BJ (cell line): Measurements from ENCODE around the gene TRPM1. TPM values are rescaled to one million over a fixed set of nuclear protein-coding genes. Genes with fewer than 3 reads are reported as not detected.

Experiments used
- CTCF ChIA-PET: fragments of 350-600 bp; formaldehyde crosslinking; extraction: SDS; loops from one replicate; lab custom pipeline; 2021; ENCODE audit warnings: antibody characterized with exemption, inconsistent platforms; lab: Yijun Ruan, JAX
- POLR2A ChIA-PET: fragments of 300-600 bp; sonication (Branson Sonifier 250); formaldehyde crosslinking; extraction: SDS; loops from one replicate; lab custom pipeline; 2021; ENCODE audit warnings: antibody characterized with exemption; lab: Charles Lee
- DNase-seq: peaks from one replicate; pipeline ENCODE4 v3.0.0-alpha.2; 2011; ENCODE audit warnings: low read depth
- H3K27me3 ChIP-seq: 2 replicates; pipeline ENCODE4 v1.6.0; 2011; ENCODE audit warnings: low read length; ENCODE audit not compliant: control insufficient read depth, insufficient read depth
- H3K36me3 ChIP-seq: 2 replicates; pipeline ENCODE4 v1.5.1; 2011; ENCODE audit warnings: low read length; ENCODE audit not compliant: control insufficient read depth, insufficient read depth
- H3K4me3 ChIP-seq: 2 replicates; pipeline ENCODE4 v1.5.1; 2011; ENCODE audit warnings: low read depth, mild to moderate bottlenecking, control low read depth, low read length
- CTCF ChIP-seq: IDR thresholded peaks from 2 replicates; pipeline ENCODE4 v1.5.1; 2011; ENCODE audit warnings: low read depth, mild to moderate bottlenecking, control low read depth, inconsistent platforms, low read length, moderate library complexity; ENCODE audit not compliant: insufficient read depth
- polyA plus RNA-seq: library from polyadenylated mRNA; depleted of rRNA; stranded (reverse); fragments of >200 nt; gene quantifications from 2 replicates; pipeline ENCODE4 v1.2.3, GENCODE V29; 2011

TRPM1 gene
- polyA plus RNA-seq, 1 experiment: 0.44 TPM

GRCh38 chr15:31036783-31037182 lies 64.7 kb downstream of the TRPM1 start:
- TF ChIP-seq CTCF: no peak
- Histone ChIP-seq H3K36me3 (no peaks in the 10 kb centered on the region), H3K27me3 (no peaks in the 10 kb centered on the region), H3K4me3 (no peak overlapping the region)
- ChIA-PET CTCF (interaction anchor here (1.6 kb wide), 1 partner anchor 21 kb away, joined by 4 read pairs; no protein-coding TSS in a partner anchor), POLR2A (no interaction called here)
- DNase-seq: no peak

GRCh38 chr15:31035610-31036009 lies 65.9 kb downstream of the TRPM1 start:
- H3K36me3 ChIP-seq: no peaks in the 10 kb centered on the region
- H3K27me3 ChIP-seq: no peaks in the 10 kb centered on the region
- no peak overlapping the region for H3K4me3 ChIP-seq
- DNase-seq: no peak
- ChIA-PET CTCF (interaction anchor here (0.7 to 1.6 kb wide), 4 partner anchors 8 to 94 kb away, joined by 3 to 4 read pairs (median 4); no protein-coding TSS in a partner anchor), POLR2A (no interaction called here)
- TF ChIP-seq CTCF: no peak

- CTCF ChIA-PET: interaction anchor here (0.8 kb wide), 1 partner anchor 9 kb away, joined by 3 read pairs; no protein-coding TSS in a partner anchor
- POLR2A ChIA-PET: no interaction called here
- no peak for TF ChIP-seq CTCF
Measured at GRCh38 chr15:31034152-31034551, 67.4 kb downstream of the TRPM1 start.

GRCh38 chr15:31032961-31033371 lies 68.6 kb downstream of the TRPM1 start:
- ChIA-PET CTCF (no interaction called here), POLR2A (no interaction called here)
- Histone ChIP-seq H3K4me3 (no peak overlapping the region), H3K36me3 (no peaks in the 10 kb centered on the region), H3K27me3 (no peaks in the 10 kb centered on the region)
- no peak for TF ChIP-seq CTCF
- peak; percentile 87 for DNase-seq

More at GRCh38 chr15:31034152-31034551, 67.4 kb downstream of the TRPM1 start:
- H3K36me3 ChIP-seq: no peaks in the 10 kb centered on the region
- no peak overlapping the region for H3K4me3 ChIP-seq
- H3K27me3 ChIP-seq: no peaks in the 10 kb centered on the region
- DNase-seq: no peak

GRCh38 chr15:31031471-31032067 lies 70.0 kb downstream of the TRPM1 start:
- no peaks in the 10 kb centered on the region for H3K36me3 ChIP-seq
- TF ChIP-seq CTCF: no peak
- POLR2A ChIA-PET: no interaction called here
- no peak overlapping the region for H3K4me3 ChIP-seq
- CTCF ChIA-PET: interaction anchor here (0.6 kb wide), 3 partner anchors 8 to 1042 kb away, joined by 3 read pairs; no protein-coding TSS in a partner anchor
- H3K27me3 ChIP-seq: no peaks in the 10 kb centered on the region
- DNase-seq: no peak
